Prostate gland (tissue), 2 donors: ENCODE data around the gene ATXN7. TPM values are rescaled to one million over a fixed set of nuclear protein-coding genes. Genes with fewer than 3 reads are reported as not detected.

Experiments
- DNase-seq: peaks from one replicate; pipeline ENCODE4 v3.0.0-alpha.2; 2019; ENCODE audit warnings: low spot score
- H3K27ac ChIP-seq, 2 donors: fragments of 200-600 bp; sonication (generic); 2 replicates each; pipeline ENCODE4 v1.5.1; 2017 to 2019
- H3K27me3 ChIP-seq: fragments of 200-600 bp; sonication (generic); replicated peaks from 2 replicates; pipeline ENCODE4 v1.5.1; 2019; ENCODE audit not compliant: insufficient read depth
- H3K36me3 ChIP-seq, 2 donors: fragments of 200-600 bp; sonication (generic); 1 replicate in 1 of 2; 2 replicates in 1 of 2; pipeline versions ENCODE4 v1.5.1 to v1.8.1; 2017 to 2019
- H3K4me1 ChIP-seq: fragments of 200-600 bp; sonication (generic); replicated peaks from 2 replicates; pipeline ENCODE4 v1.5.1; 2019
- H3K4me3 ChIP-seq, 2 donors: fragments of 200-600 bp; sonication (generic); 2 replicates each; pipeline ENCODE4 v1.5.1; 2017 to 2019
- H3K9me3 ChIP-seq: fragments of 200-600 bp; sonication (generic); 2 replicates; pipeline ENCODE4 v1.5.1; 2017
- POLR2A ChIP-seq: fragments of 450-650 bp; IDR thresholded peaks from one replicate; pipeline ENCODE4 v1.6.1; 2016; ENCODE audit warnings: antibody characterized with exemption, mild to moderate bottlenecking
- POLR2AphosphoS5 ChIP-seq: sonication (generic); formaldehyde crosslinking; IDR thresholded peaks from one replicate; pipeline ENCODE4 v1.6.1; 2017; ENCODE audit warnings: antibody characterized with exemption
- WGBS: methylation state at CpG from one replicate; pipeline ENCODE4 v1.1.5; 2018; 5-methylcytosine and 5-hydroxymethylcytosine counted together
- intact Hi-C: fragments of 100-400 bp; cut with DNase I; formaldehyde crosslinking; loops from one replicate; pipeline ENCODE4 v1.14.2; 2022
- total RNA-seq, 2 donors: library from RNA; depleted of rRNA; stranded (reverse); fragments of >200 nt; gene quantifications; one replicate each; pipeline ENCODE4 v1.1.0, GENCODE V29; 2016
- TF ChIP-seq, protein P1 (sequence below), 4 experiments: fragments of 200-600 bp in 2 of 4; fragments of 450-650 bp in 2 of 4; sonication (generic) in 2 of 4; IDR thresholded peaks; 1 replicate in 3 of 4; 2 replicates in 1 of 4; pipeline ENCODE4 v1.5.1; 2016 to 2019; ENCODE audit warnings: antibody characterized with exemption in 4 of 4, mild to moderate bottlenecking in 2 of 4, moderate library complexity in 2 of 4

The ATXN7 gene
- total RNA-seq, 2 donors from 2014 or later: 18.0 to 30.8 TPM

DNA sequence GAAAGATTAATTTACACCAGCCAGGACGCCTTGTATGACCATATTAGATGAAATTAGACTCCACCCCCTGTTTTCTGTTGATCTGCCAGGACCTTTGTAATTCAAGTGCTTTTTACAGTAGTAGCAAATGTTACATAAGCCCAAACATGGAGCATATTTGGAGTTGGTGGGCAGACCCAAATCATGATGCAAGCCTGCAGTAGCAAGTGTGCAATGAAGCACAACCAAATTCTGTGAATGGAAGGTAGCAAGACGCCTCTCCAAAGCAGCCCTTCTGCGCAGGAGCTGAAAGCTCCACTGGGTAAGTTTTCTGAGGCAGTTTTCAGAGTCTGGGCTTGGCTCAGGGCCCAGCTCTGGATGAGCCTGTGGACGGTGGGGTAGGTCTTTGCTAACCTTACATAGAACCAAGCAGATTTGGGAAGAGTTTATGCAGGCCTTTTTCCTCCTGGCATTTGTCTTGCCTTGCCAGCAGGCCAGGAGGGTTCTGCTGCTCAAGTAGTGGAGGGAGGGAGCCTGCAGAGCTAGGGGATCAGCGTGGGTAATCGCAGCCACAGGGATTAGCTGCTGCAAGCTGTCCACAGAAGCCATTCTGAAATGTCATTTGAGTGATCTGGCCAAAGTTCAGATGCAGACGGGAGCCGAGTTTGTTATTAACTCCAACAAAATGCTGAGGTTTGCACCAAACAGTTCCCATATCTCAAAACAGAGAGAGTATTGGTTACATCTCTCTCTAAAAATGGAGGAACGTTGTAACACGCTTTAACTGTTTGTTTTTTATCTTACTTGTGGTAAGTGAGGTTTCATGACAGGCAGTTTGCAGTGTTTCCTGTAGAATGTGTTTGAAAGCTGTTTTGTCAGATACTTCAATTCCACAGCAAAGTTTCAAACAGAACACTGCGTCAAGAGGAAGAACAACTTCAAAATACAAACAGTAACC, 104.3 kb downstream of the ATXN7 start:
- Histone ChIP-seq H3K27ac (peak overlapping the region in 1 of 2 donors; percentile 16), H3K9me3 (no peaks in the 10 kb centered on the region), H3K4me1 (peaks cover 12% of the 10 kb centered on the region), H3K4me3 (peak overlapping the region in 1 of 2 donors; percentile 7), H3K36me3 (no peaks in the 10 kb centered on the region), H3K27me3 (no peaks in the 10 kb centered on the region)
- WGBS: 12% methylated on average over 11 of the region's 11 CpGs
- no peak for DNase-seq
- no peak for TF ChIP-seq POLR2A
- peak; percentile 18 for TF ChIP-seq POLR2AphosphoS5
- intact Hi-C loops: no loop called here

DNA sequence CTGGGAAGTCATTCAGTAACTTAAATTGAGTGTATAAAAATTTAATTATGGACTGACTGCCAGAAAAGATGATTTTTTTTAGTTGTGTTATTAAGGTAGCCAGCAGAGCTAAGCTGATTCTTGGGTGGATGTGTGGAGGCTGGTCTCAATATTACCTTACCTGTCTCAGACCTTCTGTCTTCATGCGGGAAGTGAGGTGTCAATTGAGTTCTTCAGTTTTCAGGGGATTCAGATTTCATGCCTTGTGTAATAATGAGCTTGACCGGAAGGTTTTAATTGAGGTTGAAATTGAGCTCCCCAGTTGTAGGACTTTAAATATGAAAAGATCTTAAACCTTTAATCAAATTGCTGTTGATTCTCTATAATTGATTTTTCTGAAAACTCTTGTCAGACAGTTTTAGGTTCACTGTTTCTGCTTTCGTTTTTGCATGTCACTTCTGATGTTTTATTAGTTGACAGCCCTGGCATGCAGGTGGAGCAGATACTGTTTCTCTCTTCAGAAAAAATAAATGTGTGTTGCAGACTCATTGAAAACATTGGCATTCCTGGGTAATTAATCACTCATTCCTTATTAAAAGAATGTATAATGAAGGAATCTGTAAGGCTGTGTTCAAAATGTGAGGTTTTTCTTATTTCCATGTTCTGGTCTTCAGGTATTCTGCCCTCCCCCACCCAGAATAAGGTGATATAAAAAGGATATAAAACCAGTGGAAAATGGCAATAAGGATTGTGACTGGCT, 105.1 kb downstream of the ATXN7 start:
- WGBS: 14% methylated on average over 3 of the region's 3 CpGs
- H3K9me3 ChIP-seq: no peaks in the 10 kb centered on the region
- peak; percentile 1 for TF ChIP-seq POLR2AphosphoS5
- TF ChIP-seq, protein P1, sequence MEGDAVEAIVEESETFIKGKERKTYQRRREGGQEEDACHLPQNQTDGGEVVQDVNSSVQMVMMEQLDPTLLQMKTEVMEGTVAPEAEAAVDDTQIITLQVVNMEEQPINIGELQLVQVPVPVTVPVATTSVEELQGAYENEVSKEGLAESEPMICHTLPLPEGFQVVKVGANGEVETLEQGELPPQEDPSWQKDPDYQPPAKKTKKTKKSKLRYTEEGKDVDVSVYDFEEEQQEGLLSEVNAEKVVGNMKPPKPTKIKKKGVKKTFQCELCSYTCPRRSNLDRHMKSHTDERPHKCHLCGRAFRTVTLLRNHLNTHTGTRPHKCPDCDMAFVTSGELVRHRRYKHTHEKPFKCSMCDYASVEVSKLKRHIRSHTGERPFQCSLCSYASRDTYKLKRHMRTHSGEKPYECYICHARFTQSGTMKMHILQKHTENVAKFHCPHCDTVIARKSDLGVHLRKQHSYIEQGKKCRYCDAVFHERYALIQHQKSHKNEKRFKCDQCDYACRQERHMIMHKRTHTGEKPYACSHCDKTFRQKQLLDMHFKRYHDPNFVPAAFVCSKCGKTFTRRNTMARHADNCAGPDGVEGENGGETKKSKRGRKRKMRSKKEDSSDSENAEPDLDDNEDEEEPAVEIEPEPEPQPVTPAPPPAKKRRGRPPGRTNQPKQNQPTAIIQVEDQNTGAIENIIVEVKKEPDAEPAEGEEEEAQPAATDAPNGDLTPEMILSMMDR (IDR thresholded peaks at IDR 0.05): no peak
- H3K4me1 ChIP-seq: peaks cover 12% of the 10 kb centered on the region
- no peaks in the 10 kb centered on the region for H3K36me3 ChIP-seq
- H3K27me3 ChIP-seq: no peaks in the 10 kb centered on the region
- peak overlapping the region in 1 of 2 donors; percentile 16 for H3K27ac ChIP-seq
- H3K4me3 ChIP-seq: peak overlapping the region in 1 of 2 donors; percentile 7
- DNase-seq: no peak
- intact Hi-C loops: no loop called here

DNA sequence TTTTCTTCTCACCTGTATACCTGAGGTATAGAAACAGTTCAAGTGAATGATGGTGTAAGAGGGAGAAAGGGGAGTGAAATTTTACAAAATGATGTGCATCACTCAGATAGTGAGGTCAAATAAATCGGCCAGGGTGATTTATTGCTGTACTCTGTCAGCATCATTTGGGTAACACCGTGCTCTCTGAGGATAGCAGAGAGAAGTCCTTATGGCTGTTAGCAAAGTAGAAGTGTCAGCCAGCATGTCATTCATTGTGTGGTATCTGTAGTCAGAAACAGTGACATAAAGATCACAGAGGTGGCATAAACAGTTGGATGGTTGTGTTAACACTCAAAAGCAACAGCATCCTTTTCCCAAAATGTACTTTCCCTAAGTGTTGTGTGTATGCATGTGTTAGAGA, 106.2 kb downstream of the ATXN7 start:
- Histone ChIP-seq H3K36me3 (no peaks in the 10 kb centered on the region), H3K27me3 (no peaks in the 10 kb centered on the region), H3K4me3 (no peak overlapping the region), H3K4me1 (peaks cover 12% of the 10 kb centered on the region), H3K27ac (no peak overlapping the region), H3K9me3 (no peaks in the 10 kb centered on the region)
- no peak for DNase-seq
- 32% methylated on average over 2 of the region's 2 CpGs for WGBS
- TF ChIP-seq POLR2A: no peak
- no peak for TF ChIP-seq POLR2AphosphoS5
- TF ChIP-seq, protein P1 (IDR thresholded peaks at IDR 0.05): no peak
- intact Hi-C loops: no loop called here

DNA sequence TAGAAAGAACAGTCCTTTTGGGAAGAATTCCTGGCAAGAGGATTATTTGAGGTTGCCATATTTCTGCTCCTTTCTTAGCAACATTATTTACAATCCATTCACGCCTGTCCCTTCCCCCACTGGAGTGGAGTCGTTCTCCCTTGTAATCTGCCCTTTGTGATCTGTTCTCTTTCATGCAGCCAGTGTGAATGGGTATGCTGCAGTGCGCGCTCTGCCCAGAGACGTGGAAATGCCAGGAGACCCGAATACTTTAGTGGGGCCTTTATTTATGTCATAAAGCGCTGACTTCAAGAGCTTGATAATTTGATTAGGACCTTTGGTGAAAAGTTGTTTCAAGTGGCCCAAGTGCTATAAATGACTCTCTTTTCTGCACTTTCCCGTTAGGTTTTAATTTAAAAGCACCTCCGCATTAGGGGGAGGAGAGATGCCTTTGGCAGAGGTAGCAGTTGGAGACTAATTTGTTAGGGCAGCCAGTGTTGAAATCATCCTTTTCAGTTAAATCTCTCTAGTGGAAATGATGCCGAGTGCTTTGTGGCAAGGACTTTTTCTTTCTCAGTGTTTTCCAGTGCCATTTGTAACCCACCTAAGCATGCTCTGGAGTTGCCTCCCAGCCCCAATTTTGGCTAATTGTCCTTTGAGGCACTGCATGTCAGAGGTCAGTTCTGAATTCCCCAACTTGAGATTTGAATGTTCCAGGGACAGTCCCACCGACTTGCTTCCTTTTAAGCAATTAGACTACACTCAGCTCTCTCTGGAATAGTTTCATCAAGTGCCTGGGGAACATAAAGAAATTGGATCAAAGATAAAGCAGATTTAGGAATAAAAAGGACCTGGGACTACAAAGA, 107.2 kb downstream of the ATXN7 start:
- no peaks in the 10 kb centered on the region for H3K36me3 ChIP-seq
- TF ChIP-seq POLR2A: no peak
- TF ChIP-seq, protein P1 (IDR thresholded peaks at IDR 0.05): no peak
- no peak for TF ChIP-seq POLR2AphosphoS5
- H3K4me1 ChIP-seq: peaks cover 12% of the 10 kb centered on the region
- 44% methylated on average over 11 of the region's 11 CpGs for WGBS
- no peak overlapping the region for H3K4me3 ChIP-seq
- H3K27me3 ChIP-seq: no peaks in the 10 kb centered on the region
- no peak for DNase-seq
- intact Hi-C loops: no loop called here
- H3K27ac ChIP-seq: no peak overlapping the region
- no peaks in the 10 kb centered on the region for H3K9me3 ChIP-seq

DNA sequence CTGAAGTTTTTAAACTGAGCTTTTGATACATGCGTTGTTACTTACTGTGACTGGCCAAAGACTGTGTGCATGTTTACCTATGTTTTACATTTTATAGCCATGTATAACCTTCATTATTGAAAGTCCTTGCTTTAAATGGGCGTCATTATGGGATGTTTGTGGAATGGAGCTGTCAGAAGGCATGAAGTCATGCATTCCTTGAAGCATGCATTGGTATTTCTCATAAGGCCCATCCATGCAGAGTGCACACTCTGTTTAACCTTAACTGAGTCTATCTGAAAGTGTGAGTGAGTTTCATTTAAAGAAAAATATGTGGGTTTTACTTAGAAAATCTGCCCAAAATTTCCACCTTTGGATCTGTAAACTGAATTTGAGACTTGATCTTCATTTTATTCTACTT, 108.5 kb downstream of the ATXN7 start:
- no peak for DNase-seq
- no peaks in the 10 kb centered on the region for H3K36me3 ChIP-seq
- no peak overlapping the region for H3K27ac ChIP-seq
- H3K27me3 ChIP-seq: no peaks in the 10 kb centered on the region
- no peaks in the 10 kb centered on the region for H3K9me3 ChIP-seq
- WGBS: 59% methylated on average over 2 of the region's 2 CpGs
- TF ChIP-seq, protein P1 (IDR thresholded peaks at IDR 0.05): no peak
- no peak for TF ChIP-seq POLR2A
- TF ChIP-seq POLR2AphosphoS5: no peak
- peaks cover 12% of the 10 kb centered on the region for H3K4me1 ChIP-seq
- intact Hi-C loops: no loop called here
- no peak overlapping the region for H3K4me3 ChIP-seq
